22Rv1 (cell line): Measurements from ENCODE around the gene UBE2H.
"Not testable (repeated sequence)": the region's sequence is repeated elsewhere in the genome, so short reads cannot be mapped to it uniquely, and the experiment has no call there.

Experiments used
- H3K27ac ChIP-seq: fragments of 450-650 bp; 2 replicates; pipeline ENCODE4 v1.5.1; 2017
- CTCF ChIP-seq: fragments of 450-650 bp; IDR thresholded peaks from 2 replicates; pipeline ENCODE4 v1.5.1; 2017; ENCODE audit warnings: mild to moderate bottlenecking
- ZFX ChIP-seq: fragments of 450-650 bp; IDR thresholded peaks from 2 replicates; pipeline ENCODE4 v1.6.1; 2017; ENCODE audit warnings: antibody characterized with exemption, borderline replicate concordance

Gene UBE2H

GRCh38 chr7:129843365-129843898, 109.3 kb downstream of the UBE2H start:
- H3K27ac ChIP-seq = no peak overlapping the region
- TF ChIP-seq ZFX = no peak
- no peak for TF ChIP-seq CTCF

DNA sequence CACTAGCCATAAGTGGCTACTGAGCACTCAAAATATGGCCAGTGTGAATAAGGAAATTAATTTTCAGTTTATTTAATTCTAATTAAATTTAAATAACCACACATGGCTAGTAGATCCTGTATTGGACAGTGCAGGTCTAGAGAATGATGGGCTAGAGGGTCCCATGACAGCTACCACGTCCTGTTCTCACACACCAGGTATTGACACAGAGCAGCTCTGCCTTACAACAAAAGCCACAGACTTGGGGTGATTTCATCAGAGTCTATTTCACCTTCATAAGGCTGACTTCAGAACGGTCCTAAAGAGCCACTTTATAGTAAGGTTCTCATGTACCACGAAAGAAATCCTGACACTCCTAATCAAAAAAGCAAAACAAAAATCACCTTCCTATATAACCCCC, 111.3 kb downstream of the UBE2H start:
- no peak overlapping the region for H3K27ac ChIP-seq
- TF ChIP-seq CTCF = no peak
- TF ChIP-seq ZFX = no peak

- TF ChIP-seq ZFX = no peak
- TF ChIP-seq CTCF = no peak
- H3K27ac ChIP-seq = no peak overlapping the region
These were observed 112.0 kb downstream of the UBE2H start for GRCh38 chr7:129840757-129841156.

DNA sequence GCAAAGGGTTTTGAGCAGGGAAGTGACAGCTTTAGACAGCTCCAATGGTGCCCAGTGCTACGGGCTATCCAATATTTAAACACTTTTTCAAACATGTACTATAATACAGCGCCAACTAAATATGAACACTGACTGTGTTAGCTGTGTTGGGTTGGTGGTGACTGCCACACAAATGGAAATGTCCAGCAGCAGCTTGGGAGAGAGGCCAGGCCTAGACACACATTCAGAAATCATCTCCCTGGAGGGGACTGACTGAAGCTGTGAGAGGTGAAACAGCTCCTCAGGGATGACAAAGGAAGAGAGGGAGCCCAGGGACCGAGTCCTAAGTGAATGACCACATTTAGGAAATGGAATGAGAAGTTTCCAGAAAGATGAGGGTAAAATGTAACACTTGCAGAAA, 115.8 kb downstream of the UBE2H start:
- no peak overlapping the region for H3K27ac ChIP-seq
- TF ChIP-seq ZFX = no peak
- TF ChIP-seq CTCF = no peak

DNA sequence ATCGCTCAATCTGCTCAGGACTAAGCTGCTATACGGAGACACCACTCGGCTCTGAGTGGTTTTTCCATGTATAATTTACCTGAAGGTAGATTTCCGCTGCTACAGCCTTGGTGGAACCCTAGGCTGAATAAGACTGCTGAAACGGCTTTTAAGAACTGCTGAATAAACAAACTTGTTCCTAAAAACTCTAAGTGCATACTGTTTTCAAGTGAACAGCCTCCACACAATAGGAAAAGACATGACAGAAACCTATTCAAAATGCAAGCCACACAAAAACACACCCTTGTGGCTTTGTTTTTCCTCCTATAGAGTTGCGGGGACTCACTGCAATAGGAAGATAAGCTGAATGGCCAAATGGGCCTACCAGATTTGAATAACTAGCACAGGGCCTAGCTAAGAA, 117.2 kb downstream of the UBE2H start:
- no peak overlapping the region; the same call in 1 of the 2 replicates for H3K27ac ChIP-seq
- TF ChIP-seq CTCF = no peak
- TF ChIP-seq ZFX = no peak

DNA sequence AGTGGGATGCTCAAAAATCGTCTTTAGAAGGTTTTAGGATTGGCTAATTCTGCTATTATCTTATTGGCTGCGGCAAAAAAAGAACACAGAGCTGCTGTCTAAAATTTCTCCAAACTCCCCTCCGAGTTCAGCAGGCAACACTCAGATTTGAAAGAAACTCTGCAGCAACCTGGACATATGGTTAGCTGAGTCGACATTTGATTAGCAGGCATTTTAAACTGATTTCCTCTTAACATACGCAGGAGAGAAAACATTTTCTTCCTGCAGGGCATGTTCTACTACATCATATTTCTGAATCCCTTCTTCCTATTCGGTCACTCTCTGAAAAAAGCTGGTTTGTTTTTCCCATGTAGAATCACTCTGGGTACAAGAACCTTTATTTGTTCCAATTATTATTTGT, 119.4 kb downstream of the UBE2H start:
- H3K27ac ChIP-seq = not testable (repeated sequence)

DNA sequence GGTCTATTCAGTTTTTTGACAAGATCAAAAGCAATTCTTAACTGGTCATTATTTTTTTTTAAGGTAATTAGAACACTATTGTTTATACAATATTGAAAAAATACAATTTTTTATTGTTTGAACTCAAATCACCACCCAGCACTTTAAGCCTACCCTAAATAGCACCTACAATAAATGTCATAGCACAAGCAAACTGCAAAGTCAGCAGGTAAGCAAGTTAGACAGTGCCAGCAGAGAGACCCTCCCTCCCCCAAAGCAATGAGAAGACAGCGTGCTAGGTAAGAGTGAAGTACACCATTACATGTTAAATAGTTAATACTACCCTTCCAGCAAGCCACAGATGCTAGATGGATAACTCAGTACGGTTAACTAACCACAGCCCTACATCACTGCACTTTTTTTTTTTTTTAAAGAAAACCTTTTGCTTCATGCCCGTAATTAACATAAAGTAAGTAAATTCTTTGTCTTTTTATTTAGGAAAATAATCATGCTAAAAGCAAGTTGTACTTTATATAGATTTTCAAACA, 120.0 kb downstream of the UBE2H start:
- TF ChIP-seq CTCF (no peak), ZFX (no peak)
- H3K27ac ChIP-seq = peak overlapping the region; percentile 74; the same call in 1 of the 2 replicates

GRCh38 chr7:129832282-129832681, 120.5 kb downstream of the UBE2H start:
- H3K27ac ChIP-seq = peak overlapping the region; percentile 74

More at GRCh38 chr7:129832282-129832681, 120.5 kb downstream of the UBE2H start:
- TF ChIP-seq ZFX = no peak
- TF ChIP-seq CTCF = no peak
